Right lobe of liver (tissue), 4 donors: ENCODE data around the gene TMEM203.

Experiments used
- POLR2A ChIP-seq: fragments of 450-650 bp; IDR thresholded peaks from one replicate; pipeline ENCODE4 v1.6.1; 2017; ENCODE audit warnings: antibody characterized with exemption, mild to moderate bottlenecking
- TF ChIP-seq, protein P1 (sequence below), 4 donors: fragments of 200-600 bp in 3 of 4; fragments of 450-650 bp in 1 of 4; IDR thresholded peaks; one replicate each; pipeline versions ENCODE4 v1.5.1 to v1.8.0; 2016 to 2022; ENCODE audit warnings: antibody characterized with exemption in 4 of 4, mild to moderate bottlenecking in 2 of 4
- donor health status: DM: no; HTN: no; CAD: no.
- donor health status: DM: no; HTN: no; CAD: no.
- donor health status: DM: no; HTN: yes; CAD: no.

- TF ChIP-seq, protein P1, sequence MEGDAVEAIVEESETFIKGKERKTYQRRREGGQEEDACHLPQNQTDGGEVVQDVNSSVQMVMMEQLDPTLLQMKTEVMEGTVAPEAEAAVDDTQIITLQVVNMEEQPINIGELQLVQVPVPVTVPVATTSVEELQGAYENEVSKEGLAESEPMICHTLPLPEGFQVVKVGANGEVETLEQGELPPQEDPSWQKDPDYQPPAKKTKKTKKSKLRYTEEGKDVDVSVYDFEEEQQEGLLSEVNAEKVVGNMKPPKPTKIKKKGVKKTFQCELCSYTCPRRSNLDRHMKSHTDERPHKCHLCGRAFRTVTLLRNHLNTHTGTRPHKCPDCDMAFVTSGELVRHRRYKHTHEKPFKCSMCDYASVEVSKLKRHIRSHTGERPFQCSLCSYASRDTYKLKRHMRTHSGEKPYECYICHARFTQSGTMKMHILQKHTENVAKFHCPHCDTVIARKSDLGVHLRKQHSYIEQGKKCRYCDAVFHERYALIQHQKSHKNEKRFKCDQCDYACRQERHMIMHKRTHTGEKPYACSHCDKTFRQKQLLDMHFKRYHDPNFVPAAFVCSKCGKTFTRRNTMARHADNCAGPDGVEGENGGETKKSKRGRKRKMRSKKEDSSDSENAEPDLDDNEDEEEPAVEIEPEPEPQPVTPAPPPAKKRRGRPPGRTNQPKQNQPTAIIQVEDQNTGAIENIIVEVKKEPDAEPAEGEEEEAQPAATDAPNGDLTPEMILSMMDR (IDR thresholded peaks at IDR 0.05) = no peak
- TF ChIP-seq POLR2A = no peak
These were observed 19.6 kb upstream of the TMEM203 start, which contains the start of gene CYSRT1 for GRCh38 chr9:137224830-137225694.
